Heart left ventricle (tissue), 16 donors: ENCODE results near the gene DPM2. TPM values are rescaled to one million over a fixed set of nuclear protein-coding genes. Genes with fewer than 3 reads are reported as not detected.

Source experiments
- ATAC-seq, 4 donors: fragments of 200-7000 bp; cut with Tn5 transposase; one replicate each; pipeline ENCODE4 v1.9.1; 2020 to 2022; ENCODE audit warnings: moderate library complexity in 4 of 4, mild to moderate bottlenecking in 3 of 4, moderate number of reproducible peaks in 1 of 4
- DNase-seq, 5 donors: peaks; one replicate each; pipeline ENCODE4 v3.0.0-alpha.2; 2020
- H3K27ac ChIP-seq, 12 donors: fragments of 200-600 bp; sonication (generic) in 4 of 12; one replicate each; pipeline versions ENCODE4 v1.5.0 to v1.8.0; 2016 to 2022; ENCODE audit warnings: mild to moderate bottlenecking in 2 of 12
- H3K27me3 ChIP-seq, 9 donors: fragments of 200-600 bp; sonication (generic) in 2 of 9; one replicate each; pipeline versions ENCODE4 v1.5.1 to v1.8.0; 2016 to 2022; ENCODE audit warnings: mild to moderate bottlenecking in 3 of 9
- H3K36me3 ChIP-seq, 9 donors: fragments of 200-600 bp; sonication (generic) in 2 of 9; one replicate each; pipeline versions ENCODE4 v1.5.0 to v1.8.0; 2018 to 2022; ENCODE audit warnings: mild to moderate bottlenecking in 2 of 9
- H3K4me1 ChIP-seq, 12 donors: fragments of 200-600 bp; sonication (generic) in 4 of 12; one replicate each; pipeline versions ENCODE4 v1.5.0 to v1.8.0; 2016 to 2022; ENCODE audit warnings: mild to moderate bottlenecking in 3 of 12
- H3K4me3 ChIP-seq, 12 donors: fragments of 200-600 bp; sonication (generic) in 4 of 12; one replicate each; pipeline versions ENCODE4 v1.5.0 to v1.8.0; 2017 to 2022; ENCODE audit warnings: mild to moderate bottlenecking in 9 of 12, moderate library complexity in 4 of 12
- H3K9me3 ChIP-seq, 12 donors: fragments of 200-600 bp; sonication (generic) in 4 of 12; one replicate each; pipeline versions ENCODE4 v1.5.0 to v1.8.0; 2016 to 2022; ENCODE audit warnings: mild to moderate bottlenecking in 1 of 12
- POLR2A ChIP-seq, 2 donors: fragments of 450-650 bp; IDR thresholded peaks; one replicate each; pipeline ENCODE4 v1.6.1; 2017; ENCODE audit warnings: antibody characterized with exemption in 2 of 2, mild to moderate bottlenecking in 2 of 2, moderate library complexity in 2 of 2
- WGBS, 4 donors: extraction: QIAGEN DNeasy Blood & Tissue Kit in 2 of 4; methylation state at CpG; one replicate each; pipeline versions ENCODE4 v1.1.5 to v1.1.7; 2013 to 2018; 5-methylcytosine and 5-hydroxymethylcytosine counted together
- intact Hi-C, 10 donors: fragments of 100-400 bp; cut with DNase I; formaldehyde crosslinking; loops; one replicate each; pipeline versions ENCODE4 v1.11.1 to v1.14.2; 2022
- polyA plus RNA-seq, 2 donors: library from polyadenylated mRNA; stranded (reverse); fragments of 200-250 nt; gene quantifications; one replicate each; pipeline ENCODE4 v1.2.3, GENCODE V29; 2013
- total RNA-seq, 9 donors: library from RNA; depleted of rRNA in 2 of 9; stranded (reverse); fragments of >200 nt in 2 of 9; fragmentation: NEBNext Ultra II Directional in 3 of 9; extraction: Animal tissue kit (Norgen Biotek cat#: 25700) in 3 of 9; gene quantifications; one replicate each; pipeline versions ENCODE4 v1.1.0 to v1.2.4, GENCODE V29; 2016 to 2023
- TF ChIP-seq, protein P1 (sequence below), 12 donors: fragments of 200-600 bp; sonication (generic) in 4 of 12; IDR thresholded peaks; one replicate each; pipeline versions ENCODE4 v1.5.0 to v1.8.0; 2018 to 2022; ENCODE audit warnings: antibody characterized with exemption in 12 of 12, mild to moderate bottlenecking in 5 of 12
- donor health status: ischemic (EF 13 %, LVEDD 7.1; RV severe dilation, severe dysfunction).
- donor health status: healthy with polysubstance abuse.
- donor health status: DM: no; HTN: yes; CAD: no.
- donor health status: DM: no; HTN: no; CAD: no.
- donor health status: ischemic (EF 25% LVEDD 6.9; RV normal size, moderate dysfunction).
- donor health status: ischemic (EF 25% LVEDD 5.7; RV mildly dilated, moderate dysfunction).
- donor health status: healthy.
- donor health status: DM: yes; HTN: yes; CAD: no.
- donor health status: ischemic (EF 35%, LVEDD 5.7; RV mildly dilated, moderate dysfunction).
- donor health status: nonischemic (EF 11% LVEDD 7.7; RV severe dilation, severe dysfunction).
- donor health status: DM: yes; HTN: yes; CAD: no.
- donor health status: PGD.
- donor health status: ischemic (EF 29% LVEDD 5.4; RV normal size, mild dysfunction).
- donor health status: nonischemic (EF 23%, LVEDD 6.1; RV moderate dilation, normal function).

DPM2 gene
- total and polyA plus RNA-seq, 11 donors, result 7.2 to 31.7 (median 13.5) TPM

DNA sequence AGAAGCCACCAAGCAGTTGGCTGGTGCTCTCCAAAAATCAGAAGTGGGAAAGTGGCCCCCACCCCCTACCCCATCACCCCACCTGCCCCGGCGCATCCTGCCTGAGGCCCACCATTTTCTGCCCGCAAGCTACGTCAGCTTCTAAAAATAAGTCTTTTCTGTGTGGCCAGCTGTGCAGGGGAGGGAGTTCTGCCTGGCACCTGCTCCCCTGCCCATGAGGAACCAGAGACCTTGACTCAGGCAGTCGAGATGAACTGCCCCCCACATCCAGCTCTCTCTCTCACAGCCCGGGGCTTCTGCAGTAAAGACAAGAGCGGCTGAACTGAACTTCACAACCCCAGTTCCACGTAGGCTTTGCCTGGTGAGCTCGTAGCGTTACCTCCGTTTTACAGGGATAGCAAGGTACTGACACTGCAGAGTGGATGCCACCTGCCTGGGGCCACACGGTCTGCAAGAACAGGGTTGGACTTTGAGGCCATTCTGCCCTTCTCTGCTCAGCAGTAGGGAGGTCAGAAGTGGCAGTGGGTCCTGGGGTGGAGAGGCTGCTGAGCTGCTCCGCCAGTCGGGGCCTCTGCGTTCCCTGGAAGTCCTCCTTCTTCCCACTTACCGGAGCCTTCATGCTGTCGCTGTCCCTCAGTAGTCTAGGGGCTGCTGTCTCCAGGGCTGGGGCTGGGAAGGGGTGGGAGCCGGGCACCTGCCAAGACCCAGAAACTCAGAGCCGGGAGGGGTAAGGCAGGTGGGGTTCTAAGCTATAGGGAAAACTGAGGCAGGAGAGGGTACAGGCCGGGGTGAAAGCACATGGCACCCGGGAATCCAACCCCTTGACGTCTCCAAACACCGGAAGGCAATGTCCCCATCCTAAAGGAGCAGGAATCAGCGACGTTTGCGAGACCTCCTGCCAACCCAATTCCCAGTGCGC lies 21.6 kb downstream of the DPM2 start:
- peak in 1 of 5 donors; percentile 35 for DNase-seq

DNA sequence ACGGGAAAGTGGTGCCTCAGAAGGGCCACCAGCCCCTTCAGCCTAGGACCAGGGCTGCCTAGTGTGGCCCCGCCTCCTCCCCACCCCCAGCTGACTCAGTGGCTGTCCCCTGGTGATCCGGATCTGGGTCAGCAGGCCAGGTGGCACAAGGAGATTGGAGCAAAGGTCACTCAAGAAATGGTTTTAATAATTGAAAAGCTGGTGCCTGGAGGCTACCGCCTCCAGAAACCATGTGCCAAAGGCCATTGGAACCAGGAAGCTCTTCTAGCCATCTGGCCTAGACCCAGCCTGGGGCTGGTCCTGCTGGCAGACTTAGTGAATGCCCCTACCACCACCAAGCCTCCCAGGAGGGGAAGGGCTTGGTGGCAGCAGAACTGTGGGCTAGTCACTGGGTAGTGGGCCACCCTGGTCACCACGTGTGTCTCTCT lies 22.3 kb downstream of the DPM2 start:
- Histone ChIP-seq H3K27ac (peak overlapping the region in 3 of 12 donors; percentile 42 to 78 (median 56)), H3K4me3 (peak overlapping the region in 6 of 12 donors; percentile 67 to 88 (median 79))
- no peak for ATAC-seq

More for the DNA sequence above, 21.6 kb downstream of the DPM2 start:
- peaks cover 0 to 38% (median 25%) of the 10 kb centered on the region in 9 donors for H3K36me3 ChIP-seq
- no peaks in the 10 kb centered on the region for H3K27me3 ChIP-seq
- H3K4me3 ChIP-seq, result peak overlapping the region; percentile 38 to 88 (median 76)
- peaks cover 7 to 51% (median 36%) of the 10 kb centered on the region in 12 donors for H3K4me1 ChIP-seq
- WGBS, 4 donors, result 22 to 29% (median 25%) methylated on average over 20 to 27 of the region's 27 CpGs
- intact Hi-C loops, result loop anchor here in 7 of 10 donors (2.0 to 5.0 kb wide), 6 partner anchors 44 to 181 kb away; partner anchors contain the start of genes CDK9 (in 4 of the 7), TOR2A (in 2 of the 7) and FPGS (in 1 of the 7)
- peak in 3 of 4 donors; percentile 1 to 17 (median 1) for ATAC-seq
- no peaks in the 10 kb centered on the region for H3K9me3 ChIP-seq
- H3K27ac ChIP-seq, result peak overlapping the region; percentile 5 to 78 (median 54)
- TF ChIP-seq POLR2A (IDR thresholded peaks at IDR 0.05), result no peak
- TF ChIP-seq, protein P1, sequence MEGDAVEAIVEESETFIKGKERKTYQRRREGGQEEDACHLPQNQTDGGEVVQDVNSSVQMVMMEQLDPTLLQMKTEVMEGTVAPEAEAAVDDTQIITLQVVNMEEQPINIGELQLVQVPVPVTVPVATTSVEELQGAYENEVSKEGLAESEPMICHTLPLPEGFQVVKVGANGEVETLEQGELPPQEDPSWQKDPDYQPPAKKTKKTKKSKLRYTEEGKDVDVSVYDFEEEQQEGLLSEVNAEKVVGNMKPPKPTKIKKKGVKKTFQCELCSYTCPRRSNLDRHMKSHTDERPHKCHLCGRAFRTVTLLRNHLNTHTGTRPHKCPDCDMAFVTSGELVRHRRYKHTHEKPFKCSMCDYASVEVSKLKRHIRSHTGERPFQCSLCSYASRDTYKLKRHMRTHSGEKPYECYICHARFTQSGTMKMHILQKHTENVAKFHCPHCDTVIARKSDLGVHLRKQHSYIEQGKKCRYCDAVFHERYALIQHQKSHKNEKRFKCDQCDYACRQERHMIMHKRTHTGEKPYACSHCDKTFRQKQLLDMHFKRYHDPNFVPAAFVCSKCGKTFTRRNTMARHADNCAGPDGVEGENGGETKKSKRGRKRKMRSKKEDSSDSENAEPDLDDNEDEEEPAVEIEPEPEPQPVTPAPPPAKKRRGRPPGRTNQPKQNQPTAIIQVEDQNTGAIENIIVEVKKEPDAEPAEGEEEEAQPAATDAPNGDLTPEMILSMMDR (IDR thresholded peaks at IDR 0.05), result no peak

DNA sequence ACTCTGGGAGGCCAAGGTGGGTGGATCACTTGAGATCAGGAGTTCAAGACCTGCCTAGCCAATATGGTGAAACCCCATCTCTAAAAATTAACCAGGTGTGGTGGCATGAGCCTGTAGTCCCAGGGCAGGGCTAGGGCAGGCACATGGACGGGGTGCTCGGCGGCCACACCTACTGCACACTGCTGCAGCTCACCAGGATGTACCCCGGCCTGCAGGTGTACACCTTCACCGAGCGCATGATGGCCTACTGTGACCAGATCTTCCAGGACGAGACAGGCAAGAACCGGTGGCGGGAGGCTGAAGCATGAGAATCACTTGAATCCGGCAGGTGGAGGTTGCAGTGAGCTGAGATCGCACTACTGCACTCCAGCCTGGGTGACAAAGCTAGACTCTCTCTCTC lies 24.0 kb downstream of the DPM2 start:
- H3K4me1 ChIP-seq, result peaks cover 3 to 36% (median 30%) of the 10 kb centered on the region in 12 donors
- no peak for TF ChIP-seq POLR2A (IDR thresholded peaks at IDR 0.05)
- TF ChIP-seq, protein P1 (IDR thresholded peaks at IDR 0.05), result no peak
- H3K27me3 ChIP-seq, result no peaks in the 10 kb centered on the region
- no peak overlapping the region for H3K4me3 ChIP-seq
- ATAC-seq (no peak), DNase-seq (peak in 1 of 5 donors; percentile 34)
- H3K9me3 ChIP-seq, result no peaks in the 10 kb centered on the region
- intact Hi-C loops, result loop anchor here in 1 of 10 donors (5.0 kb wide), 1 partner anchor 41 kb away; no protein-coding TSS in a partner anchor
- H3K36me3 ChIP-seq, result peaks cover 0 to 58% (median 45%) of the 10 kb centered on the region in 9 donors
- 93 to 97% (median 97%) methylated on average over 11 of the region's 11 CpGs for WGBS, 4 donors
- no peak overlapping the region for H3K27ac ChIP-seq

More for the DNA sequence above, 22.3 kb downstream of the DPM2 start:
- intact Hi-C loops, result loop anchor here in 7 of 10 donors (5.0 kb wide), 4 partner anchors 43 to 178 kb away; partner anchors contain the start of genes CDK9 (in 4 of the 7), FPGS (in 1 of the 7) and TOR2A (in 1 of the 7)
- DNase-seq, result no peak
- H3K9me3 ChIP-seq, result no peaks in the 10 kb centered on the region
- no peaks in the 10 kb centered on the region for H3K27me3 ChIP-seq
- WGBS, 4 donors, result 67 to 86% (median 81%) methylated on average over 4 to 5 of the region's 5 CpGs
- TF ChIP-seq POLR2A (IDR thresholded peaks at IDR 0.05), result no peak
- TF ChIP-seq, protein P1 (IDR thresholded peaks at IDR 0.05), result no peak
- peaks cover 0 to 46% (median 32%) of the 10 kb centered on the region in 9 donors for H3K36me3 ChIP-seq
- peaks cover 7 to 50% (median 38%) of the 10 kb centered on the region in 12 donors for H3K4me1 ChIP-seq

GRCh38 chr9:127912882-127913281 lies 24.8 kb downstream of the DPM2 start:
- ATAC-seq, result no peak
- no peak overlapping the region for H3K27ac ChIP-seq
- H3K4me3 ChIP-seq, result no peak overlapping the region
- no peaks in the 10 kb centered on the region for H3K9me3 ChIP-seq
- no peaks in the 10 kb centered on the region for H3K27me3 ChIP-seq
- intact Hi-C loops, result loop anchor here in 1 of 10 donors (5.0 kb wide), 1 partner anchor 41 kb away; no protein-coding TSS in a partner anchor
- WGBS, 4 donors, result 92 to 97% (median 93%) methylated on average over 5 of the region's 5 CpGs
- H3K36me3 ChIP-seq, result peaks cover 0 to 66% (median 53%) of the 10 kb centered on the region in 9 donors
- DNase-seq, result no peak
- H3K4me1 ChIP-seq, result peaks cover 3 to 28% (median 24%) of the 10 kb centered on the region in 12 donors
- TF ChIP-seq, protein P1 (IDR thresholded peaks at IDR 0.05), result no peak
- no peak for TF ChIP-seq POLR2A (IDR thresholded peaks at IDR 0.05)
